Measurements from ENCODE around the gene AVEN. TPM values are rescaled to one million over a fixed set of nuclear protein-coding genes. Genes with fewer than 3 reads are reported as not detected.

AVEN gene
- polyA plus RNA-seq, 1 of the 3 experiments (the other 2 are of a cell fraction): 7.5 TPM

- ChIA-PET CTCF (no interaction called here), POLR2A (no interaction called here)
- 88% methylated on average over 2 of the region's 2 CpGs for WGBS (ENCODE audit: low lambda C conversion rate)
- no peaks in the 10 kb centered on the region for H3K9me2 ChIP-seq
- no peaks in the 10 kb centered on the region for H3K27me3 ChIP-seq (ENCODE audit: insufficient read depth)
- H3K9ac ChIP-seq: no peak overlapping the region
- H4K20me1 ChIP-seq (ENCODE audit: insufficient read depth): no peaks in the 10 kb centered on the region
- H3K36me3 ChIP-seq (replicated peaks in 1 of 2; ENCODE audit: control insufficient read depth in 1 of 2, insufficient read depth in 2 of 2, low read length in 1 of 2): no peaks in the 10 kb centered on the region
- H2AFZ ChIP-seq (ENCODE audit: low read depth): no peak overlapping the region
- no peaks in the 10 kb centered on the region for H3K4me1 ChIP-seq (ENCODE audit: control insufficient read depth in 1 of 2, insufficient read depth in 2 of 2, low read depth in 1 of 2, low read length in 1 of 2)
- no peak overlapping the region for H3K4me3 ChIP-seq (ENCODE audit: low read depth in 2 of 2, low read length in 1 of 2)
- peaks cover 4% of the 10 kb centered on the region for H3F3A ChIP-seq (replicated peaks; ENCODE audit: insufficient read depth)
- H3K4me2 ChIP-seq: no peak overlapping the region
- H3K27ac ChIP-seq (ENCODE audit: low read depth in 2 of 2, low read length in 1 of 2): no peak overlapping the region
- no peaks in the 10 kb centered on the region for H3K79me2 ChIP-seq (ENCODE audit: insufficient read depth)
- H3K9me3 ChIP-seq: peaks cover 14% of the 10 kb centered on the region
- TF ChIP-seq FOSL2 (IDR thresholded peaks at IDR 0.05; ENCODE audit: borderline replicate concordance, low read depth) (no peak), FOXJ3 (CRISPR knock-in tag; IDR thresholded peaks at IDR 0.05) (no peak), TEAD4 (IDR thresholded peaks at IDR 0.05; ENCODE audit: borderline replicate concordance, insufficient read depth) (no peak), USF2 (IDR thresholded peaks at IDR 0.05; ENCODE audit: borderline replicate concordance, low read depth, low read length) (no peak), SMC3 (IDR thresholded peaks at IDR 0.05; ENCODE audit: low read depth, low read length) (no peak), NRF1 (IDR thresholded peaks at IDR 0.05; ENCODE audit: low read depth, low read length) (no peak), ELF1 (IDR thresholded peaks at IDR 0.05) (no peak), MEF2A (IDR thresholded peaks at IDR 0.05; ENCODE audit: borderline replicate concordance, low read depth) (no peak)
- no peak for DNase-seq
Measured at GRCh38 chr15:34049112-34049511, 10.1 kb upstream of the AVEN start.

GRCh38 chr15:34047893-34048775, 9.1 kb upstream of the AVEN start:
- no peak overlapping the region for H3K4me3 ChIP-seq (ENCODE audit: low read depth in 2 of 2, low read length in 1 of 2)
- peak overlapping the region in 1 of 2 experiments; percentile 27; a peak in 1 of 4 replicates for H3K27ac ChIP-seq (ENCODE audit: low read depth in 2 of 2, low read length in 1 of 2)
- no peaks in the 10 kb centered on the region for H3F3A ChIP-seq (replicated peaks; ENCODE audit: insufficient read depth)
- H3K36me3 ChIP-seq (replicated peaks in 1 of 2; ENCODE audit: control insufficient read depth in 1 of 2, insufficient read depth in 2 of 2, low read length in 1 of 2): no peaks in the 10 kb centered on the region
- no peaks in the 10 kb centered on the region for H4K20me1 ChIP-seq (ENCODE audit: insufficient read depth)
- DNase-seq: no peak
- no peak overlapping the region for H3K9ac ChIP-seq
- peaks cover 14% of the 10 kb centered on the region for H3K9me3 ChIP-seq
- ChIA-PET POLR2A (no interaction called here), CTCF (interaction anchor here (1.9 kb wide), 1 partner anchor 13 kb away, joined by 6 read pairs; no protein-coding TSS in a partner anchor)
- H3K9me2 ChIP-seq: no peaks in the 10 kb centered on the region
- 59% methylated on average over 9 of the region's 10 CpGs for WGBS (ENCODE audit: low lambda C conversion rate)
- H3K4me1 ChIP-seq (ENCODE audit: control insufficient read depth in 1 of 2, insufficient read depth in 2 of 2, low read depth in 1 of 2, low read length in 1 of 2): no peaks in the 10 kb centered on the region
- no peak overlapping the region for H3K4me2 ChIP-seq
- H3K27me3 ChIP-seq (ENCODE audit: insufficient read depth): no peaks in the 10 kb centered on the region
- H3K79me2 ChIP-seq (ENCODE audit: insufficient read depth): no peaks in the 10 kb centered on the region
- H2AFZ ChIP-seq (ENCODE audit: low read depth): no peak overlapping the region
- TF ChIP-seq CTCF (IDR thresholded peaks at IDR 0.05) (no peak), IRF3 (IDR thresholded peaks at IDR 0.05; ENCODE audit: low read depth, low read length) (no peak), RAD21 (IDR thresholded peaks at IDR 0.05; ENCODE audit: low read length) (no peak), REST (IDR thresholded peaks at IDR 0.05; ENCODE audit: low read depth, low read length) (no peak), NRF1 (IDR thresholded peaks at IDR 0.05; ENCODE audit: low read depth, low read length) (no peak), EP300 (IDR thresholded peaks at IDR 0.05; ENCODE audit: borderline replicate concordance in 1 of 2, low read depth in 1 of 2, low read length in 1 of 2) (no peak), PBX3 (IDR thresholded peaks at IDR 0.05) (no peak), FOXM1 (IDR thresholded peaks at IDR 0.05; ENCODE audit: low read depth) (no peak), ELF1 (IDR thresholded peaks at IDR 0.05) (no peak), SMC3 (IDR thresholded peaks at IDR 0.05; ENCODE audit: low read depth, low read length) (no peak), SIN3A (IDR thresholded peaks at IDR 0.05; ENCODE audit: borderline replicate concordance, low read depth, low read length) (no peak), GATA2 (CRISPR knock-in tag; IDR thresholded peaks at IDR 0.05) (no peak)
